A673 (cell line): Measurements from ENCODE around the gene PCBP3.

Experiments used
- CTCF ChIP-seq: fragments of 300-800, 200-600 bp; sonication (generic); conservative IDR thresholded peaks from 2 replicates; pipeline ENCODE4 v1.5.1; 2017; ENCODE audit warnings: low read depth, mild to moderate bottlenecking, antibody characterized with exemption, low read length, moderate library complexity, mixed read lengths
- EZH2 ChIP-seq: fragments of 200-600 bp; sonication (generic); IDR thresholded peaks from 2 replicates; pipeline ENCODE4 v1.6.1; 2017; ENCODE audit warnings: borderline replicate concordance, low read depth, mild to moderate bottlenecking, mixed read lengths, antibody characterized with exemption, low read length; ENCODE audit not compliant: poor library complexity, severe bottlenecking

- TF ChIP-seq CTCF (no peak), EZH2 (no peak)
Measured at GRCh38 chr21:45632637-45633251, 10.8 kb upstream of the PCBP3 start.
